GM23248 (cell line): ENCODE data around the gene HSPB7.

Experiments used
- EZH2 ChIP-seq: fragments of 200-600 bp; sonication (generic); IDR thresholded peaks from 2 replicates; pipeline ENCODE4 v1.6.1; 2018; ENCODE audit warnings: antibody characterized with exemption, mild to moderate bottlenecking; ENCODE audit not compliant: insufficient read depth, poor library complexity, severe bottlenecking
- EZH2phosphoT487 ChIP-seq: fragments of 200-600 bp; sonication (generic); IDR thresholded peaks from 2 replicates; pipeline ENCODE4 v1.6.1; 2018; ENCODE audit warnings: antibody characterized with exemption, moderate library complexity, mild to moderate bottlenecking, low read depth; ENCODE audit not compliant: insufficient read depth

DNA sequence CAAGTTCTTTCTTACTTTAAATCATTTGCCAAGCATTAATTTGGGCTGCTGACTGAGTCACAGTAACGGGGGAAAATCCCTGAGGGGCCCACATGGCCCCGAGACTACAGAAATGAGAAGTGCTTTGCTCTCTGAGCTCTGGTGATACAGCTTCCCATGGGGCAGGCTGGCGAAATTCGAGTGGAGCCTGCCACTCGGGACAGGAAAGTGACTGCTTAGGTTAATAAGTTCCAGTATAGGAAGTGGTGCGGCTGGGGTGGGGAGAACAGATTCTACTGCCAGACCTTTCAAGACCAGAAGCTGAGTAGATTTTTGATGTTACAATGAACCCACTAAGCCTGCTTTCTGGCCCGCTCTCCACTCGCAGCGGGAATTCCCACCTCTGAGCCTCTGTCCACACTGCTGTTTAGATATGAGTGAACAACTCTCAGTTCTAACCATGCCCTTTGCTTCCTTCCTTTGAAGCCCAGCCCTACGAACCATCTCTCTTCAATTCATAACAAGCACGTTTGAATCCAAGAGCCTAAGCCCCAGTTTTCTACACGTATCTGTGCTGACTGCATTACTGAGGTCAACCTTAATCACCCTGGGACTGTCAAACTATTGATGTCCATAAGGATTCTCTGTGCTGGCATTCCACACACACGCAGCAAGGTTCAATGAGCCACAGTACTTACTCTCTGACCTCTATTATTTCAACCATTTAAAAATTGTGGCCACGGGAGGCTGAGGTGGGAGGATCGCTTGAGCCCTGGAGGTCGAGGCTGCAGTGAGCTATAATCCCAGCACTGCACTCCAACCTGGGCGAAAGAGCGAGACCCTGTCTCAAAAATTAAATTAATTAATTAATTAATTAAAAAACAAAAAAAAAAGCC lies 51.5 kb downstream of the HSPB7 start:
- TF ChIP-seq EZH2 (no peak), EZH2phosphoT487 (no peak)
